VCaP (cell line): Measurements from ENCODE around the gene GPR35.

Source experiments
- H3K27ac ChIP-seq: fragments of 450-650 bp; 2 replicates; pipeline ENCODE4 v1.5.1; 2017
- CTCF ChIP-seq: fragments of 450-650 bp; conservative IDR thresholded peaks from 2 replicates; pipeline ENCODE4 v1.5.1; 2017; ENCODE audit warnings: mild to moderate bottlenecking, moderate library complexity

GPR35 gene

GRCh38 chr2:240595381-240596079 is 29.8 kb upstream of the GPR35 start:
- peak overlapping the region; percentile 15; the same call in 1 of the 2 replicates for H3K27ac ChIP-seq
- peak; percentile 31; the same call in 1 of the 2 replicates for TF ChIP-seq CTCF

GRCh38 chr2:240596080-240596460 is 29.2 kb upstream of the GPR35 start:
- no peak for TF ChIP-seq CTCF
- H3K27ac ChIP-seq, result peak overlapping the region; percentile 15; the same call in 1 of the 2 replicates

GRCh38 chr2:240596491-240596931 is 28.8 kb upstream of the GPR35 start:
- TF ChIP-seq CTCF, result no peak
- peak overlapping the region; percentile 15; the same call in 1 of the 2 replicates for H3K27ac ChIP-seq

GRCh38 chr2:240597054-240597418 is 28.2 kb upstream of the GPR35 start:
- TF ChIP-seq CTCF, result no peak
- H3K27ac ChIP-seq, result no peak overlapping the region

- H3K27ac ChIP-seq, result no peak overlapping the region
These were observed 27.7 kb upstream of the GPR35 start for GRCh38 chr2:240597419-240598181.

GRCh38 chr2:240598311-240598911 is 26.9 kb upstream of the GPR35 start:
- TF ChIP-seq CTCF, result no peak
- no peak overlapping the region for H3K27ac ChIP-seq

More at GRCh38 chr2:240597419-240598181, 27.7 kb upstream of the GPR35 start:
- TF ChIP-seq CTCF, result no peak

- TF ChIP-seq CTCF, result no peak
- no peak overlapping the region for H3K27ac ChIP-seq
These were observed 26.1 kb upstream of the GPR35 start for GRCh38 chr2:240599141-240599583.
